Keratinocyte (primary cell): ENCODE measurements around the gene SEPTIN10.

Source experiments
- EZH2 ChIP-seq: IDR thresholded peaks from one replicate; pipeline ENCODE4 v1.6.1; 2012; ENCODE audit warnings: inconsistent platforms, mild to moderate bottlenecking, low read length, moderate library complexity
- TF ChIP-seq, protein P1 (sequence below), 3 experiments: IDR thresholded peaks in 1 of 3; conservative IDR thresholded peaks in 1 of 3; optimal IDR thresholded peaks in 1 of 3; 2 replicates in 2 of 3; 3 replicates in 1 of 3; pipeline versions ENCODE3 to v1.5.1; 2011; ENCODE audit warnings: low read length in 3 of 3, mild to moderate bottlenecking in 3 of 3, moderate library complexity in 2 of 3, control low read depth in 1 of 3, inconsistent platforms in 1 of 3; ENCODE audit not compliant: insufficient read depth in 2 of 3; ENCODE audit errors: extremely low read depth in 1 of 3

DNA sequence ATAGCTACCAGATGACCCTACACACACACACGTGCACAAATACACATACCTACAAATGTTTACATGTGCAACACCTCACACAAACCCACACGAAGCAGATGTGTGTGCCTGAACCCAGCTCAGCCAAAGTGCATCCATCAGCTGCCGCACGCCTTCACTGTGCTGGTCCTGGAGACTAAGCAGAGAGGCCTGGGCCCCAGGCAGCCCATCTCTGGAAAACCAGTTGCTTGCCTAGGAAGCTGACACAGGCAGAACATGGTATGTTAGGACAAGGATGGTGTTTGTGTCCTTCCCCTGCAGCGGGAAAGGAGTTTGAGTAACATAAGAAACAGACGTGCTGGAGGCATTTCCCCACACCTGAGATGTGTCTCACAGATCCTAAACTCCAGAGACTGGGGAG lies 86.7 kb downstream of the SEPTIN10 start:
- TF ChIP-seq, protein P1, sequence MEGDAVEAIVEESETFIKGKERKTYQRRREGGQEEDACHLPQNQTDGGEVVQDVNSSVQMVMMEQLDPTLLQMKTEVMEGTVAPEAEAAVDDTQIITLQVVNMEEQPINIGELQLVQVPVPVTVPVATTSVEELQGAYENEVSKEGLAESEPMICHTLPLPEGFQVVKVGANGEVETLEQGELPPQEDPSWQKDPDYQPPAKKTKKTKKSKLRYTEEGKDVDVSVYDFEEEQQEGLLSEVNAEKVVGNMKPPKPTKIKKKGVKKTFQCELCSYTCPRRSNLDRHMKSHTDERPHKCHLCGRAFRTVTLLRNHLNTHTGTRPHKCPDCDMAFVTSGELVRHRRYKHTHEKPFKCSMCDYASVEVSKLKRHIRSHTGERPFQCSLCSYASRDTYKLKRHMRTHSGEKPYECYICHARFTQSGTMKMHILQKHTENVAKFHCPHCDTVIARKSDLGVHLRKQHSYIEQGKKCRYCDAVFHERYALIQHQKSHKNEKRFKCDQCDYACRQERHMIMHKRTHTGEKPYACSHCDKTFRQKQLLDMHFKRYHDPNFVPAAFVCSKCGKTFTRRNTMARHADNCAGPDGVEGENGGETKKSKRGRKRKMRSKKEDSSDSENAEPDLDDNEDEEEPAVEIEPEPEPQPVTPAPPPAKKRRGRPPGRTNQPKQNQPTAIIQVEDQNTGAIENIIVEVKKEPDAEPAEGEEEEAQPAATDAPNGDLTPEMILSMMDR (optimal IDR thresholded peaks at IDR 0.05 in 1 of 3, IDR thresholded peaks at IDR 0.05 in 1 of 3, conservative IDR thresholded peaks at IDR 0.05 in 1 of 3; ENCODE audit: extremely low read depth in 1 of 3, insufficient read depth in 2 of 3, low read length in 3 of 3) = no peak
- no peak for TF ChIP-seq EZH2
